HCT116 (cell line): ENCODE measurements around the gene MAP1S. TPM values are rescaled to one million over a fixed set of nuclear protein-coding genes. Genes with fewer than 3 reads are reported as not detected.

Source experiments
- ATAC-seq: fragments of 200-7000 bp; cut with Tn5 transposase; 2 replicates; pipeline ENCODE4 v1.9.1; 2020; ENCODE audit warnings: mild to moderate bottlenecking, moderate library complexity
- BruUV-seq: library from RNA; stranded (reverse); fragments of 400-500 nt; replicated peaks from 2 replicates; lab custom pipeline; 2021; lab: Mats Ljungman, UMichigan
- CTCF ChIA-PET: fragments of 300-600 bp; sonication (Branson Sonifier 250); formaldehyde crosslinking; loops from one replicate; lab custom pipeline; 2021; ENCODE audit warnings: antibody characterized with exemption; lab: Charles Lee
- POLR2A ChIA-PET: fragments of 300-600, 350-600 bp; sonication (Branson Sonifier 250); formaldehyde crosslinking; loops from one replicate; lab custom pipeline; 2021; ENCODE audit warnings: antibody characterized with exemption; lab: Charles Lee
- RAD21 ChIA-PET, 2 experiments: fragments of 300-600 bp; sonication (Branson Sonifier 250); formaldehyde crosslinking; loops; one replicate each; lab custom pipeline; 2023; ENCODE audit warnings: low total read pairs in 2 of 2; ENCODE audit not compliant: uncharacterized antibody in 2 of 2, unreplicated experiment in 2 of 2, low non-redundant PET in 1 of 2; lab: Charles Lee
- DNase-seq: peaks from one replicate; pipeline ENCODE4 v3.0.0-alpha.2; 2010; ENCODE audit warnings: low read depth, low spot score
- H2AFZ ChIP-seq: fragments of 200-600 bp; shearing (Covaris generic), sonication (generic); 2 replicates; pipeline ENCODE4 v1.6.1; 2017; ENCODE audit warnings: low read depth, mixed run types, mixed read lengths, antibody characterized with exemption, low read length; ENCODE audit not compliant: poor library complexity, severe bottlenecking
- H3K27ac ChIP-seq: 2 replicates; pipeline ENCODE4 v1.5.1; 2012; ENCODE audit warnings: low read depth, low read length
- H3K27me3 ChIP-seq: fragments of 200-600 bp; sonication (generic); 2 replicates; pipeline ENCODE4 v1.6.1; 2016; ENCODE audit warnings: mixed run types, low read length, mixed read lengths; ENCODE audit not compliant: insufficient read depth
- H3K36me3 ChIP-seq, 2 experiments: fragments of 200-500 bp in 1 of 2; fragments of 200-600 bp in 1 of 2; sonication (Bioruptor generic) in 1 of 2; sonication (generic) in 1 of 2; 2 replicates each; pipeline versions ENCODE4 v1.5.1 to v1.6.1; 2014 to 2016; ENCODE audit warnings: low read length in 2 of 2, inconsistent platforms in 1 of 2, mixed read lengths in 1 of 2, mixed run types in 1 of 2; ENCODE audit not compliant: insufficient read depth in 2 of 2, control insufficient read depth in 1 of 2
- H3K4me1 ChIP-seq, 2 experiments: fragments of 200-600 bp in 1 of 2; sonication (generic) in 1 of 2; 2 replicates each; pipeline versions ENCODE4 v1.5.1 to v1.6.1; 2012 to 2017; ENCODE audit warnings: low read length in 2 of 2, inconsistent platforms in 1 of 2, mild to moderate bottlenecking in 1 of 2, mixed read lengths in 1 of 2, mixed run types in 1 of 2, moderate library complexity in 1 of 2; ENCODE audit not compliant: insufficient read depth in 2 of 2, control insufficient read depth in 1 of 2
- H3K4me2 ChIP-seq: fragments of 200-600 bp; sonication (generic); 2 replicates; pipeline ENCODE4 v1.6.1; 2017; ENCODE audit warnings: mixed run types, low read length, mixed read lengths
- H3K4me3 ChIP-seq, 2 experiments: fragments of 200-600 bp in 1 of 2; sonication (generic) in 1 of 2; replicated peaks in 1 of 2; 2 replicates each; pipeline ENCODE4 v1.5.1; 2011 to 2016; ENCODE audit warnings: low read length in 2 of 2, control low read depth in 1 of 2, low read depth in 1 of 2, mild to moderate bottlenecking in 1 of 2, mixed read lengths in 1 of 2, mixed run types in 1 of 2
- H3K79me2 ChIP-seq: fragments of 200-600 bp; sonication (generic); 2 replicates; pipeline ENCODE4 v1.6.1; 2017; ENCODE audit warnings: mild to moderate bottlenecking, mixed run types, low read length, moderate library complexity, mixed read lengths; ENCODE audit not compliant: insufficient read depth
- H3K9ac ChIP-seq: fragments of 200-600 bp; sonication (generic); 2 replicates; pipeline ENCODE4 v1.6.1; 2016; ENCODE audit warnings: low read length, mixed read lengths
- H3K9me2 ChIP-seq: fragments of 200-600 bp; sonication (generic), shearing (Covaris generic); 2 replicates; pipeline ENCODE4 v1.6.1; 2017; ENCODE audit warnings: mixed run types, mild to moderate bottlenecking, moderate library complexity; ENCODE audit not compliant: insufficient read depth
- H3K9me3 ChIP-seq, 2 experiments: fragments of 200-500 bp in 1 of 2; fragments of 200-600 bp in 1 of 2; sonication (Bioruptor generic) in 1 of 2; sonication (generic) in 1 of 2; 2 replicates each; pipeline ENCODE4 v1.6.1; 2014 to 2017; ENCODE audit warnings: low read length in 2 of 2, mixed read lengths in 2 of 2, inconsistent platforms in 1 of 2, low read depth in 1 of 2, mild to moderate bottlenecking in 1 of 2, mixed run types in 1 of 2, moderate library complexity in 1 of 2; ENCODE audit not compliant: control insufficient read depth in 1 of 2, insufficient read depth in 1 of 2
- H4K20me1 ChIP-seq: fragments of 200-600 bp; sonication (generic), shearing (Covaris generic); 2 replicates; pipeline ENCODE4 v1.6.1; 2017; ENCODE audit warnings: mixed run types, mild to moderate bottlenecking, moderate library complexity; ENCODE audit not compliant: insufficient read depth
- CEBPB ChIP-seq: IDR thresholded peaks from 2 replicates; pipeline ENCODE4 v1.6.1; 2012; ENCODE audit warnings: low read depth
- EGR1 ChIP-seq: IDR thresholded peaks from 2 replicates; pipeline ENCODE4 v1.6.1; 2012; ENCODE audit warnings: low read depth
- FOSL1 ChIP-seq: IDR thresholded peaks from 2 replicates; pipeline ENCODE4 v1.6.1; 2012; ENCODE audit warnings: low read depth
- JUND ChIP-seq: IDR thresholded peaks from 2 replicates; pipeline ENCODE4 v1.6.1; 2012
- POLR2A ChIP-seq: IDR thresholded peaks from 2 replicates; pipeline ENCODE4 v1.7.0; 2011; ENCODE audit warnings: borderline replicate concordance; ENCODE audit not compliant: insufficient read depth, insufficient read length; ENCODE audit errors: extremely low read depth
- POLR2AphosphoS5 ChIP-seq: IDR thresholded peaks from 2 replicates; pipeline ENCODE4 v1.6.1; 2011; ENCODE audit warnings: mild to moderate bottlenecking, low read depth, low read length, moderate library complexity
- RAD21 ChIP-seq: IDR thresholded peaks from 2 replicates; pipeline ENCODE4 v1.6.1; 2012; ENCODE audit warnings: low read depth, mild to moderate bottlenecking
- SIN3A ChIP-seq: IDR thresholded peaks from 2 replicates; pipeline ENCODE4 v1.6.1; 2012; ENCODE audit warnings: low read depth
- SRF ChIP-seq: IDR thresholded peaks from 2 replicates; pipeline ENCODE4 v1.6.1; 2012; ENCODE audit warnings: low read depth
- TCF7L2 ChIP-seq: IDR thresholded peaks from 2 replicates; pipeline ENCODE4 v1.7.0; 2011; ENCODE audit warnings: borderline replicate concordance, inconsistent platforms; ENCODE audit not compliant: insufficient read depth, insufficient read length; ENCODE audit errors: extremely low read depth
- YY1 ChIP-seq: IDR thresholded peaks from 2 replicates; pipeline ENCODE4 v1.6.1; 2011; ENCODE audit warnings: low read length, low read depth, moderate library complexity, mild to moderate bottlenecking; ENCODE audit not compliant: insufficient replicate concordance; ENCODE audit errors: extremely low read depth
- ZFX ChIP-seq: fragments of 450-650 bp; IDR thresholded peaks from 2 replicates; pipeline ENCODE4 v1.6.1; 2017
- intact Hi-C: fragments of 100-400 bp; cut with micrococcal nuclease; formaldehyde crosslinking; loops from 2 replicates; pipeline ENCODE4 v1.10.0; 2022
- total RNA-seq: library from RNA; stranded (reverse); gene quantifications from one replicate; pipeline ENCODE4 v1.2.1, GENCODE V29; 2021; ENCODE audit not compliant: unreplicated experiment
- TF ChIP-seq, protein P1 (sequence below): IDR thresholded peaks from 2 replicates; pipeline ENCODE4 v1.6.1; 2012
- TF ChIP-seq, protein P2 (sequence below): IDR thresholded peaks from 2 replicates; pipeline ENCODE4 v1.6.1; 2012
- TF ChIP-seq, protein P3 (sequence below): IDR thresholded peaks from 2 replicates; pipeline ENCODE4 v1.6.1; 2012; ENCODE audit warnings: low read depth
- TF ChIP-seq, protein P4 (sequence below): IDR thresholded peaks from 2 replicates; pipeline ENCODE4 v1.6.1; 2011; ENCODE audit warnings: mild to moderate bottlenecking, low read length, moderate library complexity; ENCODE audit not compliant: insufficient replicate concordance; ENCODE audit errors: extremely low read depth

MAP1S gene
- total RNA-seq, 1 experiment from 2014 or later = 80.8 TPM

DNA sequence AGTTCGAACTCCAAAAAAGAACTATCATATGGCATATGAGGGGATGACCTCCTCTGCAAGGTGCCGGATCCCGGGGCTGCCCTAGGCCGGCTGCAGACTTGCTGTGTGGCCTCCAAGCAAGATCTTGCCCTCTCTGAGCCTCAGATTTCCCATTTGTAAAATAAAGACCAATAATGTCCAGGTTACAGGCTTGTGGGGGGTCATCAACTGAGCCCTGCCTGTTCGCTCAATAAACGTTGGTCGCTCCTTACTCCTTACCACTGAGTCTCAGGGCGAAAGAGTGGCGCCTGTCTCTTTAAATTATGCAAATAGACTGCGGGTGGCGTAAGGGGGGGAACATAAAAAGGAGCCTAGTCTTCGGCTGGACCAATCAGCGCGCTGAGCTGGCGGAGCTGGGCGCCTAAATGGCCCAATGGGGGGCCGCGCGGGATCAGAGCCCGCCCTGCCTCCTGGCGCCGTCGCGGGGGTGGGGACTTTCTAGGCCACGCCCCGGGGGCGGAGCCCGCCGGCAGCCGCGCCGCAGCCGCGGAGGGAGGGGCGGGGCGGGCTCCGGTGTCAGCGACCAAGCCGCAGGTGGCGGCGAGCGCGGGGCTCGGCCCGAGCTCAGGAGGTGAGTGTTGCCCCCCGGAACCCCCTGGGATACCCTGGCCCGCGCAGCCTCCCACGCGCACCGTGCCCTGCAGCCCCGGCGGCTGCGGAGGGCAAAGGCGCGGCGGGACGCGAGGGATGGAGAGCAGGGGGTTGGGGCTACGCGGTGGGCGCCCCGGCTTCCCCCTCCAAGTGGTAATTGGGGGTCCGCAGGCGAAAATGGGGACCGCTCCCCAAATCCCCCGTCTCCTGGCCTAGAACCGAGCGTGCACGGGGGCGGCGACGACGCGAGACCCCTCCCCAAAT, 28.2 kb downstream of the MAP1S start (continued):
- no peak for TF ChIP-seq FOSL1
- TF ChIP-seq EGR1 = no peak
- TF ChIP-seq, protein P1, sequence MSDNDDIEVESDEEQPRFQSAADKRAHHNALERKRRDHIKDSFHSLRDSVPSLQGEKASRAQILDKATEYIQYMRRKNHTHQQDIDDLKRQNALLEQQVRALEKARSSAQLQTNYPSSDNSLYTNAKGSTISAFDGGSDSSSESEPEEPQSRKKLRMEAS = peak; percentile 80
- TF ChIP-seq ZFX = no peak
- TF ChIP-seq TCF7L2 = no peak
- TF ChIP-seq, all 23 proteins: peak for 4

DNA sequence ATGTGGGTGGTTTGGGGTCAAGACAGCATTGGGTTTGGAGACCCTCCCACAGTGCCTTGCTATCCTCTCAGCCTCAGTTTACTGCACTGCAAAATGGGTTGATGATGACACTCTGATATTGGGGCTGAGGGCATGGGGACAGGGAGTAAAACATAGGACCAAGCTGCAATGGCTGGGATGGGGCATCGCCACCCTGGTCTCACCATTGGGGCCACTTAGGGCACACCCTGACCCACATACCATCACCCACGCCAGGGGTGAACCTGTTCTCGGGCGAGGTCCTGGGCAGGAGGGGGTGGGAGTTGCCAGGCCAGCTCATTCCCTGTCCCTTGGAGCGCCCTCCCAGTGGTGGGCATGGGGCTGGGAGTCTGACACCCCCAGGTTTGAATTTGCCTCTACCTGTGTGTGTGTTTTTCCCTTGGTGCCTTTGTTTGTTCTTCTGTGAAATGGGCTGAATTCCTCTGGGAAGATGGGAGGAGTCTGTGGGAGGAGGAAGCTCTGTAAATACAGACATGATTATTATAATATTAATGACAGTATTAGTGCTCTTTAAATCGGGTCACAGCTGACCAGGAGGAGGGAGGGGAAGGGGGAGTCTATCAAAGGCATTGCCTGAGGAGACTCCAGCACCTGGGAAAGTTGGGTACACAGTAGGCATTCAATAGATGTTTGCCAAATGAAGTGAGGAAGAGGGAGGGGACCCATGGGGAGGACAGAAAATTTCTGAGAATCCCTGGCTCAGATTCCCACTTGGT, 29.8 kb downstream of the MAP1S start:
- DNase-seq = no peak
- RAD21 ChIA-PET = no interaction called here
- Histone ChIP-seq H3K9me3 (no peaks in the 10 kb centered on the region), H3K9ac (no peak overlapping the region)
- no peak for TF ChIP-seq YY1
- TF ChIP-seq, protein P2, sequence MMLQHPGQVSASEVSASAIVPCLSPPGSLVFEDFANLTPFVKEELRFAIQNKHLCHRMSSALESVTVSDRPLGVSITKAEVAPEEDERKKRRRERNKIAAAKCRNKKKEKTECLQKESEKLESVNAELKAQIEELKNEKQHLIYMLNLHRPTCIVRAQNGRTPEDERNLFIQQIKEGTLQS = no peak
- TF ChIP-seq, protein P3, sequence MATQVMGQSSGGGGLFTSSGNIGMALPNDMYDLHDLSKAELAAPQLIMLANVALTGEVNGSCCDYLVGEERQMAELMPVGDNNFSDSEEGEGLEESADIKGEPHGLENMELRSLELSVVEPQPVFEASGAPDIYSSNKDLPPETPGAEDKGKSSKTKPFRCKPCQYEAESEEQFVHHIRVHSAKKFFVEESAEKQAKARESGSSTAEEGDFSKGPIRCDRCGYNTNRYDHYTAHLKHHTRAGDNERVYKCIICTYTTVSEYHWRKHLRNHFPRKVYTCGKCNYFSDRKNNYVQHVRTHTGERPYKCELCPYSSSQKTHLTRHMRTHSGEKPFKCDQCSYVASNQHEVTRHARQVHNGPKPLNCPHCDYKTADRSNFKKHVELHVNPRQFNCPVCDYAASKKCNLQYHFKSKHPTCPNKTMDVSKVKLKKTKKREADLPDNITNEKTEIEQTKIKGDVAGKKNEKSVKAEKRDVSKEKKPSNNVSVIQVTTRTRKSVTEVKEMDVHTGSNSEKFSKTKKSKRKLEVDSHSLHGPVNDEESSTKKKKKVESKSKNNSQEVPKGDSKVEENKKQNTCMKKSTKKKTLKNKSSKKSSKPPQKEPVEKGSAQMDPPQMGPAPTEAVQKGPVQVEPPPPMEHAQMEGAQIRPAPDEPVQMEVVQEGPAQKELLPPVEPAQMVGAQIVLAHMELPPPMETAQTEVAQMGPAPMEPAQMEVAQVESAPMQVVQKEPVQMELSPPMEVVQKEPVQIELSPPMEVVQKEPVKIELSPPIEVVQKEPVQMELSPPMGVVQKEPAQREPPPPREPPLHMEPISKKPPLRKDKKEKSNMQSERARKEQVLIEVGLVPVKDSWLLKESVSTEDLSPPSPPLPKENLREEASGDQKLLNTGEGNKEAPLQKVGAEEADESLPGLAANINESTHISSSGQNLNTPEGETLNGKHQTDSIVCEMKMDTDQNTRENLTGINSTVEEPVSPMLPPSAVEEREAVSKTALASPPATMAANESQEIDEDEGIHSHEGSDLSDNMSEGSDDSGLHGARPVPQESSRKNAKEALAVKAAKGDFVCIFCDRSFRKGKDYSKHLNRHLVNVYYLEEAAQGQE = no peak
- TF ChIP-seq RAD21 = no peak
- no peak for TF ChIP-seq POLR2A
- TF ChIP-seq, protein P1 = no peak
- no peak for TF ChIP-seq ZFX
- TF ChIP-seq, protein P4, sequence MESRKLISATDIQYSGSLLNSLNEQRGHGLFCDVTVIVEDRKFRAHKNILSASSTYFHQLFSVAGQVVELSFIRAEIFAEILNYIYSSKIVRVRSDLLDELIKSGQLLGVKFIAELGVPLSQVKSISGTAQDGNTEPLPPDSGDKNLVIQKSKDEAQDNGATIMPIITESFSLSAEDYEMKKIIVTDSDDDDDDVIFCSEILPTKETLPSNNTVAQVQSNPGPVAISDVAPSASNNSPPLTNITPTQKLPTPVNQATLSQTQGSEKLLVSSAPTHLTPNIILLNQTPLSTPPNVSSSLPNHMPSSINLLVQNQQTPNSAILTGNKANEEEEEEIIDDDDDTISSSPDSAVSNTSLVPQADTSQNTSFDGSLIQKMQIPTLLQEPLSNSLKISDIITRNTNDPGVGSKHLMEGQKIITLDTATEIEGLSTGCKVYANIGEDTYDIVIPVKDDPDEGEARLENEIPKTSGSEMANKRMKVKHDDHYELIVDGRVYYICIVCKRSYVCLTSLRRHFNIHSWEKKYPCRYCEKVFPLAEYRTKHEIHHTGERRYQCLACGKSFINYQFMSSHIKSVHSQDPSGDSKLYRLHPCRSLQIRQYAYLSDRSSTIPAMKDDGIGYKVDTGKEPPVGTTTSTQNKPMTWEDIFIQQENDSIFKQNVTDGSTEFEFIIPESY = no peak
- TF ChIP-seq CEBPB = no peak
- TF ChIP-seq SIN3A = no peak
- TF ChIP-seq JUND = no peak
- TF ChIP-seq POLR2AphosphoS5 = no peak
- TF ChIP-seq EGR1 = no peak
- TF ChIP-seq SRF = no peak
- TF ChIP-seq, all 23 proteins: peak for 0
- intact Hi-C loops = no loop called here
- Histone ChIP-seq H3K4me3 (no peak overlapping the region), H4K20me1 (no peaks in the 10 kb centered on the region), H2AFZ (no peak overlapping the region), H3K79me2 (no peaks in the 10 kb centered on the region), H3K36me3 (no peaks in the 10 kb centered on the region), H3K4me2 (0 out of 2 replicates have a peak overlapping the region, but pooled peaks have one; percentile 79), H3K27me3 (no peaks in the 10 kb centered on the region), H3K9me2 (no peaks in the 10 kb centered on the region), H3K27ac (no peak overlapping the region), H3K4me1 (peaks cover 3 to 18% of the 10 kb centered on the region in 2 experiments; a peak in 3 of 4 replicates)
- ChIA-PET CTCF (no interaction called here), POLR2A (no interaction called here)
- no peak for ATAC-seq
- no TSS peak for BruUV-seq
